Neural progenitor cell (in vitro differentiated cells): Measurements from ENCODE around the gene PHLDB2. TPM values are rescaled to one million over a fixed set of nuclear protein-coding genes. Genes with fewer than 3 reads are reported as not detected.

Source experiments
- DNase-seq: peaks from one replicate; pipeline ENCODE4 v3.0.0-alpha.2; 2016; ENCODE audit warnings: low spot score
- H2AFZ ChIP-seq: fragments of 200-600 bp; sonication (generic); replicated peaks from 2 replicates; pipeline ENCODE4 v1.6.1; 2016; ENCODE audit warnings: antibody characterized with exemption
- H3F3A ChIP-seq: fragments of 200-600 bp; sonication (generic); 2 replicates; pipeline ENCODE4 v1.6.1; 2016; ENCODE audit warnings: antibody characterized with exemption, low read depth
- H3K27ac ChIP-seq: fragments of 200-600 bp; sonication (generic); 2 replicates; pipeline ENCODE4 v1.5.1; 2016; ENCODE audit warnings: mild to moderate bottlenecking
- H3K27me3 ChIP-seq: fragments of 200-600 bp; sonication (generic); 2 replicates; pipeline ENCODE4 v1.6.1; 2016; ENCODE audit warnings: mild to moderate bottlenecking, moderate library complexity
- H3K36me3 ChIP-seq: fragments of 200-600 bp; sonication (generic); 2 replicates; pipeline ENCODE4 v1.5.1; 2016
- H3K4me1 ChIP-seq: fragments of 200-600 bp; sonication (generic); 2 replicates; pipeline ENCODE4 v1.6.1; 2016; ENCODE audit warnings: mixed run types
- H3K4me2 ChIP-seq: fragments of 200-600 bp; sonication (generic); 2 replicates; pipeline ENCODE4 v1.6.1; 2016
- H3K4me3 ChIP-seq: fragments of 200-600 bp; sonication (generic); 2 replicates; pipeline ENCODE4 v1.5.1; 2016
- H3K79me2 ChIP-seq: fragments of 200-600 bp; sonication (generic); 2 replicates; pipeline ENCODE4 v1.6.1; 2016; ENCODE audit warnings: low read depth
- H3K9ac ChIP-seq: fragments of 200-600 bp; sonication (generic); 2 replicates; pipeline ENCODE4 v1.6.1; 2016
- H3K9me3 ChIP-seq: fragments of 200-600 bp; sonication (generic); 2 replicates; pipeline ENCODE4 v1.5.1; 2016; ENCODE audit warnings: low read depth
- H4K20me1 ChIP-seq: fragments of 200-600 bp; sonication (generic); 2 replicates; pipeline ENCODE4 v1.6.1; 2016; ENCODE audit warnings: low read depth
- H3K27ac Mint-ChIP-seq: 3 replicates; pipeline ENCODE4 v1.8.0; 2021; ENCODE audit warnings: mixed read lengths
- H3K27me3 Mint-ChIP-seq: 2 replicates; pipeline ENCODE4 v1.8.0; 2022; ENCODE audit warnings: low read depth, mild to moderate bottlenecking, inconsistent platforms, moderate library complexity, mixed read lengths; ENCODE audit not compliant: insufficient read depth
- H3K36me3 Mint-ChIP-seq: 3 replicates; pipeline ENCODE4 v1.8.0; 2021; ENCODE audit warnings: mixed read lengths
- H3K4me1 Mint-ChIP-seq: 3 replicates; pipeline ENCODE4 v1.8.0; 2021; ENCODE audit warnings: mixed read lengths
- H3K4me3 Mint-ChIP-seq: 3 replicates; pipeline ENCODE4 v1.8.0; 2021; ENCODE audit warnings: mild to moderate bottlenecking, moderate library complexity, mixed read lengths
- H3K9me3 Mint-ChIP-seq: 3 replicates; pipeline ENCODE4 v1.8.0; 2020; ENCODE audit warnings: mixed read lengths
- EZH2 ChIP-seq: fragments of 200-600 bp; sonication (generic); IDR thresholded peaks from 2 replicates; pipeline ENCODE4 v1.6.1; 2017; ENCODE audit warnings: antibody characterized with exemption, mild to moderate bottlenecking, moderate library complexity
- EZH2phosphoT487 ChIP-seq: fragments of 200-600 bp; sonication (generic); IDR thresholded peaks from 2 replicates; pipeline ENCODE4 v1.6.1; 2017; ENCODE audit warnings: antibody characterized with exemption
- total RNA-seq: library from RNA; depleted of rRNA; stranded (reverse); fragments of >200 nt; gene quantifications from 2 replicates; pipeline ENCODE4 v1.2.3, GENCODE V29; 2015; ENCODE audit warnings: low replicate concordance
- TF ChIP-seq, protein P1 (sequence below): fragments of 200-600 bp; sonication (generic); IDR thresholded peaks from 2 replicates; pipeline ENCODE4 v1.5.1; 2017; ENCODE audit warnings: antibody characterized with exemption, mild to moderate bottlenecking

The PHLDB2 gene
- total RNA-seq, 1 donor from 2014 or later: 15.9 TPM

DNA sequence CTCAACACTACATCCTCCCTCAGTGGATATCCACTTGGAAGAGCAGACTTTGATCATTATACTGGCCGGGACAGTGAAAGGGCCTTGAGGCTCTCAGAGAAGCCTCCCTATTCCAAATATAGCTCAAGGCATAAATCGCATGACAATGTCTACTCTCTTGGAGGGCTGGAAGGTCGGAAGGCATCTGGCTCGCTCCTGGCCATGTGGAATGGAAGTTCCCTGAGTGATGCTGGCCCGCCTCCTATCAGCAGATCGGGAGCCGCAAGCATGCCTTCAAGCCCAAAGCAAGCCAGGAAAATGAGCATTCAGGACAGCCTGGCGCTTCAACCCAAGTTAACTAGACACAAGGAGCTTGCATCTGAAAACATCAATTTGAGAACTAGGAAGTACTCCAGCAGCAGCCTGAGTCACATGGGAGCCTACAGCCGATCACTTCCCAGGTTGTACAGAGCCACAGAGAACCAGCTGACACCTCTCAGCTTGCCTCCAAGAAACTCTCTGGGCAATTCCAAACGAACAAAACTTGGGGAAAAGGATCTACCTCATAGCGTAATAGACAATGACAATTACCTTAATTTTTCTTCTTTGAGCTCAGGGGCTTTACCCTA is 25.4 kb downstream of the PHLDB2 start:
- H3K4me2 ChIP-seq: no peak overlapping the region
- TF ChIP-seq EZH2 (no peak), EZH2phosphoT487 (no peak)
- TF ChIP-seq, protein P1, sequence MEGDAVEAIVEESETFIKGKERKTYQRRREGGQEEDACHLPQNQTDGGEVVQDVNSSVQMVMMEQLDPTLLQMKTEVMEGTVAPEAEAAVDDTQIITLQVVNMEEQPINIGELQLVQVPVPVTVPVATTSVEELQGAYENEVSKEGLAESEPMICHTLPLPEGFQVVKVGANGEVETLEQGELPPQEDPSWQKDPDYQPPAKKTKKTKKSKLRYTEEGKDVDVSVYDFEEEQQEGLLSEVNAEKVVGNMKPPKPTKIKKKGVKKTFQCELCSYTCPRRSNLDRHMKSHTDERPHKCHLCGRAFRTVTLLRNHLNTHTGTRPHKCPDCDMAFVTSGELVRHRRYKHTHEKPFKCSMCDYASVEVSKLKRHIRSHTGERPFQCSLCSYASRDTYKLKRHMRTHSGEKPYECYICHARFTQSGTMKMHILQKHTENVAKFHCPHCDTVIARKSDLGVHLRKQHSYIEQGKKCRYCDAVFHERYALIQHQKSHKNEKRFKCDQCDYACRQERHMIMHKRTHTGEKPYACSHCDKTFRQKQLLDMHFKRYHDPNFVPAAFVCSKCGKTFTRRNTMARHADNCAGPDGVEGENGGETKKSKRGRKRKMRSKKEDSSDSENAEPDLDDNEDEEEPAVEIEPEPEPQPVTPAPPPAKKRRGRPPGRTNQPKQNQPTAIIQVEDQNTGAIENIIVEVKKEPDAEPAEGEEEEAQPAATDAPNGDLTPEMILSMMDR: no peak
- H3F3A ChIP-seq: no peaks in the 10 kb centered on the region
- Mint-ChIP-seq H3K36me3 (peaks cover 47% of the 10 kb centered on the region), H3K27ac (no peak overlapping the region), H3K4me1 (peaks cover 5% of the 10 kb centered on the region), H3K9me3 (peaks cover 20% of the 10 kb centered on the region), H3K27me3 (peaks cover 2% of the 10 kb centered on the region), H3K4me3 (no peak overlapping the region)
- no peaks in the 10 kb centered on the region for H4K20me1 ChIP-seq
- H3K9ac ChIP-seq: no peak overlapping the region
- peaks cover 5% of the 10 kb centered on the region for H3K4me1 ChIP-seq
- H2AFZ ChIP-seq: no peak overlapping the region
- H3K36me3 ChIP-seq: no peaks in the 10 kb centered on the region
- no peaks in the 10 kb centered on the region for H3K9me3 ChIP-seq
- H3K79me2 ChIP-seq: no peaks in the 10 kb centered on the region
- DNase-seq: no peak
- no peak overlapping the region for H3K4me3 ChIP-seq
- no peak overlapping the region for H3K27ac ChIP-seq
- H3K27me3 ChIP-seq: no peaks in the 10 kb centered on the region

DNA sequence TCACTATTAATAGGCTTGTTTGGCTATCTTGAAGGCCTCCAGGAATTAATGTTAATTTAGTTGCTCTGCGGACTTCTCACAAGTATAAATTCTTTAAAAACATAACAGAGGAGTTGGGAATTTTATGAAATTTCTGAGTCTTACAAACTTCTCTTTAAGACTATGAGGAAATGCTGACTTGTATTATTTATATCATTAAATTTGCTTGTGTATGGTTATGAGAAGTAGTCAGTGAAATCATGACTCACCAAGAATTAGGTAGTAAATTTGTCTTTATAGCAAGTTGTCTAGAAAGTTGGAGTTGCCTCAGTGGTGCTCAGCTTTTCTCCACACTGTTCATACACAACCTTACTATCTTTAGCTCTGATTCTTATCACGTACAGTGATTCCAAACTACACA is 26.5 kb downstream of the PHLDB2 start:
- Mint-ChIP-seq H3K36me3 (peaks cover 54% of the 10 kb centered on the region), H3K4me1 (peaks cover 5% of the 10 kb centered on the region), H3K4me3 (no peak overlapping the region), H3K27me3 (peaks cover 2% of the 10 kb centered on the region), H3K9me3 (peaks cover 16% of the 10 kb centered on the region), H3K27ac (no peak overlapping the region)
- Histone ChIP-seq H4K20me1 (no peaks in the 10 kb centered on the region), H3F3A (no peaks in the 10 kb centered on the region), H2AFZ (no peak overlapping the region), H3K36me3 (no peaks in the 10 kb centered on the region), H3K27ac (no peak overlapping the region), H3K4me1 (peaks cover 5% of the 10 kb centered on the region), H3K79me2 (no peaks in the 10 kb centered on the region), H3K4me3 (no peak overlapping the region), H3K9ac (no peak overlapping the region), H3K9me3 (no peaks in the 10 kb centered on the region), H3K4me2 (no peak overlapping the region), H3K27me3 (no peaks in the 10 kb centered on the region)
- TF ChIP-seq EZH2 (no peak), EZH2phosphoT487 (no peak)
- TF ChIP-seq, protein P1: no peak
- no peak for DNase-seq

DNA sequence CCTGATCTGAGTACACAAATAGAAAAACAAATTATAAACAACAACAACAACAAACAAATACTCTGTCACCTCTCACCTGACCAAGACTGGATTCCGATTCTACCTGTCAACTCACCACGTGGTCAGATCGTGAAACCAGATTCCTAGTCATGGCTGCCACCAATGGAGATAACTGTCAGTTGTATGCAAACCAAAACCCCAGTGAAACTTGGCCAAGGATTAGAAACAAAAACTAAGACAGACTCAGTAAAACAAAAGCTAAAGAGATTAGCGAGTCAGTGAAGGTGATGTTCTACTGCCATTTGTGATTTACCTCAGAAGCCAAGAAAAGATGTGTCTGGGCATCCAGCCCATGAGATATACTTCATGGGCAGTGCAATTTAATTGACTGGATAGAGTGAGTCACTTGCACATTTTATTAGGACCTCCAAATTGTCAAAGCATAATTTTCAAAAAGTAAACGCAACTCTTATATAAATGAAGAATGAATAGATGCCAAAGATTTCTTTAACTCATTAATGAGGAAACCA is 31.1 kb downstream of the PHLDB2 start:
- no peak overlapping the region for H3K4me3 Mint-ChIP-seq
- peaks cover 9% of the 10 kb centered on the region for H3K9me3 Mint-ChIP-seq

More for the DNA sequence above, 31.1 kb downstream of the PHLDB2 start:
- Histone ChIP-seq H3K36me3 (no peaks in the 10 kb centered on the region), H3K4me3 (no peak overlapping the region), H3K9ac (no peak overlapping the region), H3K9me3 (no peaks in the 10 kb centered on the region), H3K4me2 (no peak overlapping the region), H3K79me2 (no peaks in the 10 kb centered on the region), H3K27me3 (no peaks in the 10 kb centered on the region), H3K4me1 (no peaks in the 10 kb centered on the region), H4K20me1 (no peaks in the 10 kb centered on the region), H2AFZ (no peak overlapping the region), H3F3A (no peaks in the 10 kb centered on the region), H3K27ac (no peak overlapping the region)
- H3K27me3 Mint-ChIP-seq: no peaks in the 10 kb centered on the region
- peaks cover 33% of the 10 kb centered on the region for H3K36me3 Mint-ChIP-seq
- DNase-seq: no peak
- no peaks in the 10 kb centered on the region for H3K4me1 Mint-ChIP-seq
- TF ChIP-seq, protein P1: no peak
- TF ChIP-seq EZH2phosphoT487: no peak
- no peak for TF ChIP-seq EZH2
- H3K27ac Mint-ChIP-seq: no peak overlapping the region
